HG03103 (cell line): ENCODE data around the gene MYCBP.
"Not testable (repeated sequence)": the region's sequence is repeated elsewhere in the genome, so short reads cannot be mapped to it uniquely, and the experiment has no call there.

Experiments used
- ATAC-seq: cut with Tn5 transposase; IDR thresholded peaks from one replicate; pipeline ENCODE4 v1.9.1; 2021; ENCODE audit warnings: low read depth; ENCODE audit not compliant: unreplicated experiment

Gene MYCBP

DNA sequence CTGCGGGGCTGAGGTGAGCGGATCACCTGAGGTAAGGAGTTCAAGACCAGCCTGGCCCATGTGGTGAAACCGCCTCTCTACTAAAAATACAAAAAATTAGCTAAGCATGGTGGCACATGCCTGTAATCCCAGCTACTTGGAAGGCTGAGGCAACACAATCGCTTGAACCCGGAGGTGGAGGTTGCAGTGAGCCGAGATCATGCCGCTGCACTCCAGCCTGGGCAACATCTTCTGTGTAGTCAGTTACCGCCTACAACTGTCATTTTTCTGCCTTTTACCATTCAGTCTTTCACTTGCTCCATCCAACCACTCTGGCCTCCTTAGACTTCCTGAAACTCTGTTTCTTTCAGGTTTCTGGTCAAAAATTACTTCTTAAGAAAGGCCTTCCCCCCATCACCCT lies 2.2 kb downstream of the MYCBP start:
- ATAC-seq = no peak

DNA sequence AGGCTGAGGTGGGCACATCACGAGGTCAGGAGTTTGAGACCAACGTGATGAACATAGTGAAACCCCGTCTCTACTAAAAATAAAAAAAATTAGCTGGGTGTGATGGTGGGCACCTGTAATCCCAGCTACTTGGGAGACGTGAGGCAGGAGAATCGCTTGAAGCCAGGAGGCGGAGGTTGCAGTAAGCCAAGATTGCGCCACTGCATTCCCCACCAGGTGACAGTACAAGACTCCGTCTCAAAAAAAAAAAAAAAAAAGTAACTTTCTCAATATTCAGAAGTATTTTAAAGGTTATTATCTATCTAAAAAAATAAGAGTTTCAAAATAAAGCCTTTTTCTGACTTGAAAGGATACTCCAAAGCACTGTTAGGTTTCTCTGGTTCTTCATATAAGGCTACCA lies 5.9 kb downstream of the MYCBP start:
- no peak for ATAC-seq

DNA sequence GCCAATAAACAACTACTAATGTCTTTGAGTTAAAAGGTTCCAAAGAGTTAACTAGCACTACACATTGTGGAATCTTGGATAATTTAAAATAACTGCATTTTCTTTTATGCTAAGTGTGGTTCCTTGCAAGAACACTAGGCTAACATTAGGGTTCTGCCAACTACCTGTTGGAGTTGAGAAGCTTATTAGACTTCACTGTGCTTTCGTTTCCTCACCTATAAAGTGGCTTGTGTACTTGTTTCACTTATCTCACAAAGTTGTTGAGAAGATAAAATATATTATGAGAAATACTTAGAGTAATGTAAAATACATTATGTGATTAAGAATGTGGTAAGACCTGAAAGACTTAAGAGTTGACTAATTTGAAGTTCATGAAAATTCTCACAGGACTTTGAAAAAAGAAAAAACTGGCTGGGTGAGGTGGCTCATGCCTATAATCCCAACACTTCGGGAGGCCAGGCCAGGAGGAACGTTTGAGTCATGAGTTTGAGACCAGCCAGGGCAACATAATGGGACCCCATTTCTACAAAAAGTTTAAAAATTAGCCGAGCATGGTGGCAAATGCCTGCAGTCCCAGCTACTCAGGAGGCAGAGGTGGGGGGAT lies 7.9 kb downstream of the MYCBP start:
- no peak for ATAC-seq

DNA sequence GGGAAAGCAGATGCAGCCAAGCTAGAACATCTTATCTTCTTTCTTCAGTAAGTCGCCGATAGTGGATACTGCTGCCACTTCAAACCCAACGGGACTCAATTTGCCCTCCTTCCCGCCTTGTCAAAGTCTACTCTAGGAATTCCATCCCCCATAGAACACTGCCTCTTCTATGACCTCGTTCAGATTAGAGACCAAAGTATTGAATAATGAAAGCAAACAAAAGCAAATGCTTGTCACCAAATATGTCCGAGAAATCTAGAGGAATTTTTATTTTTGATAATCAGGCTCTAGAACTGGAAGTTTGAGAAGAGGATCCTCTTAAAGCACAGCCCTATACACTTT lies 12.7 kb downstream of the MYCBP start:
- no peak for ATAC-seq

DNA sequence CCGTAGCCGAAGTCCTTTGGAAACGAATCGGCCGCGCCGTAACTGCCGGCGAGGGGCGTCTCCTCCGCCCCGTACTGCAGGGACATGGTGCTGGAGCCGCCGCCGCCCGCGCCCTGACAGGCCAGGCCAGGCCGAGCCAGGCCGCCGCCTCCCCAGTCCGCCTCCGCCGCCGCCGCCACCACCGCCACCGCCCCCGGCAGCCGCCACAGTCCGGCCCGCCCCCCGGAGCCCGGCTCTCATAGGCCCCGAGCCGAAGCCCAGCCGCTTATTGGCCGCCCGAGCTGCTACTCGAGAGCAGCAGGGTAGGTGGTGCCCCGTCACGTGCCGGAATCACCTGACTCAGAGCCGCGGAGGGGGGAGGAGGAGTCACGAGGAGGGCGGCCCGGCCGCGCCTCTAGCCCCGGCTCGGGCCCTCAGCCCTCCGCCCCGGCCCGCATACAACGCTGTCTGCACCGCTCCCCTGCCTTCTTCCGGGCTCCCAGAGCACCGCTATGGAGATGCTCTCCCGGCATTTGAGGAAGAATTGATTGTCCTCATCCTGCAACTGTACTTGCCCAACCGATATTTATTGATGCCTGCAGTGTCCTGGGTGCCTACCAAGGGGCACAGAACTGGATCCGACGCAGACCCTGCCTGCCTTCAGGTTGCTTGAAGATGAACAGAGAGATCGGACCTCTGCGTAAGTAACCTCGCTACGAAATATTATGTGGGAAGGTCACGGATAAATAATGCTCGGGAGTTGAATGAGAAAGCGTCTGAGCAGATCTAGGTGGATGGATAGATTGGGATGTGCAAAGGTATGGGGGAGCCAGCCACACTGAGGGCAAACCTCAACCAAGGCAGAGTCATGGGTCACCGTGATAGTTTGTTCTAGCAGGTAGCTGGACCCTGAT lies 13.3 kb downstream of the MYCBP start, which contains the start of gene RRAGC:
Gene RRAGC, minus strand, starts transcription at position 212 of the 893 bp plus-strand sequence. Its CDS starts 126 bp downstream, at position 86.
- ATAC-seq = peak; percentile 89

DNA sequence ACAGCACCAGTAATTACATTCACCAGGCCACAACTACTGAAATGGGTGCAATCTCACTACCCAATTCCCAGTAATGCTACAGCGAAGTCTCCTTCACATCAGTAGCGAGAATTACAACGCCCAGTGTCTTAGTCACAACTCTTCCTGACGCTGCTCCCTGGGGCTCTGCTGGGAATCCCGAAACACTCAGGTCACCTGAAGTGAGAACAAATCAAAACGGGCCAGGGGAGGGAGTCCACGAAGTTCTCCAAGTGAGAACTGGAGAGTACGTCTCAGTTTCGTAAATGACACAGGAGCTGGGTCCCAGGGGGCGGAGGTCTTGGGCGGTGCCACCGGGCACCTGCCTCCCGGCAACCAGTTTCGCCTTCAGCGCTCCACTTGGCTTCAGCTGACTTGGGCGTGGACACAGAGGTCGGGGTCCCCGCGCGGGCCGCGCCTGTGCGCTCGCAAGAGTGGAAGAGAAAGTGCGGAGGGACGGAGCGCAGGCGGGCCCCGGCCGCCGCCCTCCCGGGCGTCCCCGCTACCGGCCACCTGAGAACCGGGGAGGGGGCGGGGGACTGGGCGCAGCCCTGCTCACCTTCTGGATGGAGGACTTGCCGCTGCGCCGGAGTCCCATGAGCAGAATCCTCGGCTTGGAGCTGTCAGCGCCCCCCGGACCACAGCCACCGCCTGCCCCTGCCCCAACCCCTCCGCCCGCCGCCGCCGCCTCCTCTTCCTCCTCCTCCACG lies 14.2 kb downstream of the MYCBP start:
- ATAC-seq = peak; percentile 28

DNA sequence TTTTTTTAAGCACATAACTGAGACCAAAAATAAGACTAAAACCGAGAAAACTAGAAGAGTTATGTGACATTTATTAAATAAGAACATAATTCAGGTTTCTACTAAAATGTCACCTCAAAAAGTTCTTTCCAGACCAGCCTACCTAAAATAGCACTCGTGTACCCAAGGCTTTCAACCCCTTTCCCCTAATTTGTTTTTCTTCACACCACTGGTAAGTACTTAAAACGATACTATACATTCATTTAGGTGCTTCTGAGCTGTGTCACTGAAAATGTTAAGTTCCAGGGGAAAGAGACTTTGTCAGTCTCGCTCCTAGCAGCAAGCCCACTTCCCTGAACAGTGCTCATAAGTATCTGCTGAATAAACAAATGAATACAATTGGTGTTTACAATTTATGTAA lies 20.4 kb downstream of the MYCBP start:
- no peak for ATAC-seq

DNA sequence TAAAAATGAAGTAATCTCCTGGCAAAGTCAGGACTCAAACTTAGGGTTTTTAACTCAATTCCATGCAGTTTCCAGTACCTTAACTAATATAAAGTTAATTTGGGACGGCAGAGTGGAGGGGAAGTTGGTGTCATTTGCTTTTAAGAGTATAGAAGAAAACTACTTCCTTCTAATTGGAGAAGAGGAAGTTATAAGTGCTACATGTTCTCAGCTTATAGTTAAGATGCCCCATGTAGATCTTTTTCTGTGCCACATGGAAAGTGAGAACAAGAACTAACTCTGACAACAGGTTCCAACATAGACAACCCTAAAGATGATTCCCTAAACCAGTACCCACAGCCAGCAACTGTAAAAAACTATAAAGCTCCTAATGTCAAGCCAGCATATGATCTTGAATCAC lies 25.1 kb downstream of the MYCBP start:
- no peak for ATAC-seq

DNA sequence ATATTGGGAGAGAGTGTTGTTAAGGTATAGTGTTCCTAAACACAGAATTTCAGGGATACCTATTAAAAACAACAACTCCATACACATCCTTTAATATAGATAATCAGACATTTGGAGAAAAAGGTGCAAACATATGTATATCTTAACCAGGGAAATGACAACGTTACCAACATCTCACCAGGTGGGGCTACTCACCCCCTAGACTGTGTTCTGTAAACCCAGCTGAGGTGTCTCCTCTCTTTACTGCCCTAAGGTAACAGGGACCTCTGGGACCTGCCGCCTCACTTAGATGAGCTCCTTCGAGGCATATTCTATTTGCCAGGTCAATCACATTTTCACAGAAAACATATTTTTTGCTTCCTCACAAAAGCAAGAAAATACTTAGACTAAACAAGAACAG lies 26.9 kb downstream of the MYCBP start:
- no peak for ATAC-seq

DNA sequence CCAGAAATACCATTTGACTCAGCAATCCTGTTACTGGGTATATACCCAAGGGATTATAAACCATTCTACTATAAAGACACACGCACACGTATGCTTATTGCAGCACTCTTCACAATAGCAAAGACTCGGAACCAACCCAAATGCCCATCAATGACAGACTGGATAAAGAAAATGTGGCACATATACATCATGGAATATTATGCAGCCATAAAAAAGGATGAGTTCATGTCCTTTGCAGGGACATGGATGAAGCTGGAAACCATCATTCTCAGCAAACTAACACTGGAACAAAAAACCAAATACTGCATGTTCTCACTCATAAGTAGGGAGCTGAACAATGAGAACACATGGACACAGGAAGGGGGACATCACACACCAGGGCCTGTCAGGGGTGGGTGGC lies 28.1 kb downstream of the MYCBP start:
- not testable (repeated sequence) for ATAC-seq

DNA sequence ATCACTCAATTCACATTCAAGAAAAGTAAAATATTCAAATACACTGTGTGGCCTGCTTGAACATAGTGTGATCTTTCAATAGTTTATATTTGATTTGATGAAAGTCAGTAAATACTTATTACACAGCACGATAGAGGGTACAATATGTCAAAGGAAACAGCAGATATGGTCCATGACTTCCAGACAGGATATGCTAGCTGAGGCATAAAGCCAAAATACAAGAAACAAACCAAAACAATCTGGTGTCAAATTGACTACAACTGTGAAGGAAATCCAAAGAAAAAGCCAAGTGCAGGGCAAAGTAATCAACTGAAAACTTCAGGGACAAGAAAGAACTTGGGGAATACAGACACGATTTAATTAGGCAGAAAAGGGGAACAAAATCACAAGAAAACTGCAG lies 32.9 kb downstream of the MYCBP start:
- no peak for ATAC-seq

DNA sequence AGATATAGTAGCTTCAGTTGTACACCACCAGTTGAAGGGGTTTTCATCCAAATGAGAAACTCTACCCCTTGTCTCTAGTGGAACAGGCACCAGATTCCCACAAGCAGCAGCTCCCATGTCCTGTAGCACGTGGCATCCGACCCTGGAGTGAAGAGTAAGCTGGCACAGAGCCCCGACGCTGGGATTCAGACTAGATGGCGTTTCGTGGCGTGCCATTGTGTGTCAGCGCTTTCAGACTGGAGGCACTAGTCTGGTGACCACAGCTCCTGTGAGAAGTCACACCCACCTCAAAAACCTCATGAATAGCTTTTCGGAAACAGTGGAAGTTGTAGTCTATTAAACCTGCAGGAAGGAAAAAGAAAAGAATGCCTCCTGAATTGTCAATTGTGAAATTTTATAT lies 33.8 kb downstream of the MYCBP start:
- ATAC-seq = no peak

DNA sequence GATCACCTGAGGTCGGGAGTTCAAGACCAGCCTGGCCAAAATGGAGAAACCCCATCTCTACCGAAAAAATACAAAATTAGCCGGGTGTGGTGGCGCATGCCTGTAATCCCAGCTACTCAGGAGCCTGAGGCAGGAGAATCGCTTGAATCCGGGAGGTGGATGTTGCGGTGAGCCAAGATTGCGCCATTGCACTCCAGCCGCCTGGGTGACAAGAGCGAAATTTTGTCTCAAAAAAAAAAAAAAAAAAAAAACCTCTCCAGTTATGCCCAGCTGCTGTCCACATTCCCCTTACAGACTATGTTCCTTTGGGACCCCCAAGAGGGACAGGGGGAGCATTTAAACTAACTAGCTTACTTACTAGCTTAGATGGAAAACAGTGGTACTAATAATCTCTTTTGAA lies 36.8 kb downstream of the MYCBP start:
- not testable (repeated sequence) for ATAC-seq

DNA sequence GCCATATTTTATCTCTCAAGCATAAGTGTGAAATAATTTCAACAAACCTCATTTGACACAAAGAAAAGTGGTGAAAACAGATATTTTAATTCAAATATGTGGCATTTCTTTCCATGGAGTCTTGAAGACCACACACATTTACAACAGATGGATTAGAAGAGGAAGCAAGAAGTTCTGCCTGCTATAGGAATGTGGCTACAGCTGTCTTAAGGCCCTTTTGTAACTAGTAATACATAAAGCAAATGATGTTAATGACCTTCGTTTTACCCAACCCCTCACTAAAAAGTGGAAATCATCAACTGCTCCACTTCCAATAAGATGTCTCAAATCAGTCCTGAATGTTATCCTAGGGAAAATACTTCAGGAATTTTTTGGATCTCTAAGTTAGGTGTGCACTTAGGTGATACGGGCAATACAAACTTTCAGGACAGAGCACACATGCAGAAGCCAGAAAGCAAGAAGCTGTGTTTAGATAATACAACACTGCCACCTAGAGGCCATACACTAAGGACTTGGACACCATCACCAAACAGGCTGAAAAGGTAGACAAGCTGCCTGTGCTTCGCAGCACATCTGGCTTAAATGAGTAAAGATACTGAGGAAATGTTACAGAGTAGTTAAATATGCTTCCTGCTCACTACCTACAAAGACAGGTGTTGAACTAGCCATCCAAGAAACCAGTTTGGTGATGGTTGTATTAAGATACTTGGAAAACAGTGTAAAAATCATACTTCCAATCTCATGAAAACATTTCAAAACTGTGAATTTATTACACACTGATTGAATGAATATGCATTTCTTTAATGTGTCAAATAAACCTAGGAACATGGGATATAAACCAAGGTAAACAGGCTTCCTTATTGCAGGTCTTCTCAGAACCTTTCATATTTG lies 38.0 kb downstream of the MYCBP start:
- ATAC-seq = no peak

DNA sequence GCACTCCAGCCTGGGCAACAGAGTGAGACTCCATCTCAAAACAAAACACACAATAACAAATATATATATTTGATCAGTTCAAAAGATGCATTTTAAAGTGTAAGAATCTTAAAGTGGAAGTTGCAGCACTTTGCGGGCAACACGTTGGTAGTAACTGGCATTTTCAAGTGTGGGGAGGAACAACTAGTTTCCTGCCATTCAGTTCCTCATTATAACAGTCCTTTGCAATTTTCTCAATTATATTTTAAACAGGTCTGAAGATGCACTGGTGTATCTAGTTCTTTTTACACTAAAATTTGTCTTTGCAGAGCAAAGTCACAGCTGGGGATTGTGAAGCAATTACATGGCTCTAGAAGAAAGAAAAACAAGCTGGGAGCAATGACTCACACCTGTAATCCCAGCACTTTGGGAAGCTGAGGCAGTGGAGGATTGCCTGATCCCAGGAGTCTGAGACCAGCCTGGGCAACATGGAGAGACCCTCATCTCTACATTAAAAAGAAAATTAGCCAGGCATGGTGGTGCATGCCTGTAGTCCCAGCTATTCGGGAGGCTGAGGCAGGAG lies 38.8 kb downstream of the MYCBP start:
- no peak for ATAC-seq

DNA sequence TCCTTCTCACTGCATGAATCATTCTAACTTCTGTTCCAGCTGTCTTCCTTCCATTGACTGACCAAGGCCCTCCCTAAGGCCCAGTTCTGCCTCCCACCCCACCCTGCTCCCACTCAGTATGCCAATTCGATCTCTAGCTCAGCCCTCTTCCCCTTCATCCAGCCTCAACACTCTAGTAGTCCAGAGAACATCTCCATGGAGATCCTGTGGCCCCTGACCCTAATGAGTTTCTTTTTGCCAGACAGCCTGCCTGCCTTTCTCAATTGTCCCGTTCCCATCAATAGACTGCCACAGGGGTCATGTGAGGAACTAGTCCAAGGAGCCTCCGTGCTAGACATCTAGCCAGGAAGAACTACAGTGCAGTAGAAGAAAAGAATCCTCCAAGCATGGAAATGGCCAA lies 40.0 kb downstream of the MYCBP start:
- no peak for ATAC-seq

DNA sequence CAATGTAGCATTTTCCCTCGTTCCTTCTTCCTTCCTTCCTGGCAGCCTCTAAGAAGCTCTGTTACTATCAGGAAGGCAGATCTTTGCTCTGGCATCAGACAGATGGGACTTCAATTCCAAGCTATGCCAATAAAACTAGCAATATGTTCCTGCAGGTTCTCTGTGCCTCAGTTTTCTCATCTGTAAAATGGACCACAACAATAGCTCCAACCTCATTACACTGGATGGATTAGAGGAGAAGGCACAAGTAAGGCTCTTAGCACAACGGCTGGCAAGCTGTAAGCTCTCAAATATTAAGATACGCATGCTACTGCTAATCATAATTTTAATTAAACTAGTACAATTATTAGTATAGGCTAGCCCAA lies 40.8 kb downstream of the MYCBP start:
- ATAC-seq = no peak

DNA sequence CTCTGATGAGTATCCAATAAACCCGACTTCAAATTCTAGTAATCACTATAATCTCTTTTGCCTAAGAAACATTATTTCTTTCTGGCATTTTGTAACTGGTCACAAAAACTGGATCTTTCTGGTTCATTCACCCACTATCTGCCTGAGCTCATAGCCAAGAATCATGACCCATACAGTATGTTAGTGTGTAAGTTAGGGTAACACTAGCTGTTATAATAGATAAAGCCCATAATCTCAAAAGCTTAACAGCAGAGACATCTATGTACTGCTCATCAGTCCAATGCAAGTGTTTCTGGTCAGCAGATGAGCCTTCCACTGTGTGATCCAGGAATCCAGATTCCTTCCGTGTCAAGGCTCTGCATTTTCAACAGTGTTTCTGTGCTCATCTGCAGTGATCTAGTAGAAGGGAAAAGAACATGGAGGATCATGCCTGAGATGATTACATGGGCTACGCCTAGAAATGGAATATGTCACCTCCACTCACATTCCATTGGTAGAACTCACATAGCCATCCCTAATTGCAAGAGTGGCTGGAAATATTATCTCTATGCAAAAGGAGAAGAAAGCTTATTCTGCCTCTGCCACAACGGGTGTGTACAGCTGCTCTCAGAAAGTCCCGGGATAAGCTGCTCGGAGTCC lies 41.3 kb downstream of the MYCBP start:
- no peak for ATAC-seq

DNA sequence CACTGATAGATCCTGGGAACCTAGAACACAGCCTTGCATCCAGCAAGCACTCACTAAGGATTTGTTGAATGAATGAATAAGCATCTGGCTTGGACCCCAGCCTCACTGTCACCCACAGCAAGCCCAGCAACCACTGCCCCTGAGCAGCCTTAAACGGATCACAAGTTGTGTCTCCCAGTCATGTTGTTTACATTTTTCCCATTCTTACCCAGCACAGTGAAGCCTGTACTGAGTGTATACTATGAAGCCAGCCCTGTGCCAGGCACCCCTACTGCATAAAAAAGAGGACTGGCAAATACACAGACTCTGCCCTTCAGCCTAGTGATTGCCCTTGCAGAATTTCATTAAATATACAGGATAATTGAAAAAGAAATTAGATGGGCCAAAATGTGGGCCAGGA lies 43.8 kb downstream of the MYCBP start:
- no peak for ATAC-seq

DNA sequence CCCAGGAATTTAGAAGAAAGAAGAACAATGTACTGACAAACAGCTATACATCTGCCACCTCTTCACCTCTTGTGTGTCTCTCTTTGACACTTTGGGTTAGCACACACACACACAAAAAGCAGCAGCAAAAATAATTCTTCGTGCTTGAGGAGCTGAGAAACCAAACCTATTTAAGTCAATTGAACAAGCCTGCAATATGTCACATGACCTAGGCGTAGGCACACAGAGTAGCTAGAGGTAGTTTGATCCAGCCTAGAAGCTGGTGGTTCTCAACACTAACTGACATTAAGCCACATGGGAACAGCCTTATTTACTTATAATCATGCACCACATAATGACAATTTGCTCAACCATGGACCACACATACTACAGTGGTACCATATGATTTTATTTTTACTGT lies 45.8 kb downstream of the MYCBP start:
- no peak for ATAC-seq
